Nephron progenitor cell (in vitro differentiated cells): Measurements from ENCODE around the gene C16orf90.
"Not testable (repeated sequence)": the region's sequence is repeated elsewhere in the genome, so short reads cannot be mapped to it uniquely, and the experiment has no call there.

Experiments used
- DNase-seq: peaks from one replicate; pipeline ENCODE4 v3.0.0; 2021
- H3K27ac Mint-ChIP-seq: 2 replicates; pipeline ENCODE4 v1.8.0; 2021; ENCODE audit warnings: mild to moderate bottlenecking, moderate library complexity, mixed read lengths
- H3K27me3 Mint-ChIP-seq: 2 replicates; pipeline ENCODE4 v1.8.0; 2021; ENCODE audit warnings: mild to moderate bottlenecking, low read depth, mixed read lengths; ENCODE audit not compliant: poor library complexity
- H3K36me3 Mint-ChIP-seq: 2 replicates; pipeline ENCODE4 v1.8.0; 2021; ENCODE audit warnings: low read depth, mixed read lengths
- H3K4me1 Mint-ChIP-seq: 2 replicates; pipeline ENCODE4 v1.8.0; 2021; ENCODE audit warnings: mixed read lengths
- H3K4me3 Mint-ChIP-seq: 2 replicates; pipeline ENCODE4 v1.8.0; 2021; ENCODE audit warnings: mild to moderate bottlenecking, moderate library complexity, mixed read lengths
- H3K9me3 Mint-ChIP-seq: 2 replicates; pipeline ENCODE4 v1.8.0; 2021; ENCODE audit warnings: mild to moderate bottlenecking, moderate library complexity, mixed read lengths
- TF ChIP-seq, protein P1 (sequence below): fragments of 200-600 bp; sonication (generic); IDR thresholded peaks from 2 replicates; pipeline ENCODE4 v1.5.0; 2021; ENCODE audit warnings: antibody characterized with exemption

C16orf90 gene

DNA sequence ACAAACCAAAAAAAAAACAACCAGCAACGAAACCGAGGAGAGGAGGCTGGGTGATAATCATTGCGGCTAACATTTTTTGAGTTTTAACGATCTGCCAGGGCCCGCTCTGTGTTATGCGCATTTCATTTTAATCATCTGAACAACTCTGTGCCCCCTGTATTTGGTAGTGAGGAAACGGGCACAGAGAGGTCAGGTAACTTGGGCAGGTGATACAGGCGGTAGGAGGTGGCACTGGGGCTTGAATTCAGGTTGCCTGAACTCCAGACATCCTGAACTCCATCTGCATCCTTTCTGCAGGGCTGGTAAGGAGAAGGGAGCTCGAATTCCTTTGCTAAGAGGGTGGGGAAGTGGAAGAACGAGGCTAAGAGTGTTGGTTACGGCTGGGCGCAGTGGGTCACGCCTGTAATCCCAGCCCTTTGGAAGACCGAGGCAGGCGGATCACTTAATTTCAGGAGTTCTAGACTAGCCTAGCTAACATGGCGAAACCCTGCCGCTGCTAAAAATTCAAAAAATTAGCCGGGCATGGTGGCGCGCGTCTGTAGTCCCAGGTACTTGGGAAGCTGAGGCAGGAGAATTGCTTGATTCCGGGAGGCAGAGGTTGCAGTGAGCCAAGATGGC is 6.6 kb upstream of the C16orf90 start:
- Mint-ChIP-seq H3K4me1 (peaks cover 19% of the 10 kb centered on the region), H3K27ac (peak overlapping the region; percentile 95), H3K9me3 (peaks cover 4% of the 10 kb centered on the region), H3K27me3 (peaks cover 6% of the 10 kb centered on the region), H3K36me3 (peaks cover 23% of the 10 kb centered on the region), H3K4me3 (peak overlapping the region; percentile 95)
- DNase-seq: no peak
- TF ChIP-seq, protein P1, sequence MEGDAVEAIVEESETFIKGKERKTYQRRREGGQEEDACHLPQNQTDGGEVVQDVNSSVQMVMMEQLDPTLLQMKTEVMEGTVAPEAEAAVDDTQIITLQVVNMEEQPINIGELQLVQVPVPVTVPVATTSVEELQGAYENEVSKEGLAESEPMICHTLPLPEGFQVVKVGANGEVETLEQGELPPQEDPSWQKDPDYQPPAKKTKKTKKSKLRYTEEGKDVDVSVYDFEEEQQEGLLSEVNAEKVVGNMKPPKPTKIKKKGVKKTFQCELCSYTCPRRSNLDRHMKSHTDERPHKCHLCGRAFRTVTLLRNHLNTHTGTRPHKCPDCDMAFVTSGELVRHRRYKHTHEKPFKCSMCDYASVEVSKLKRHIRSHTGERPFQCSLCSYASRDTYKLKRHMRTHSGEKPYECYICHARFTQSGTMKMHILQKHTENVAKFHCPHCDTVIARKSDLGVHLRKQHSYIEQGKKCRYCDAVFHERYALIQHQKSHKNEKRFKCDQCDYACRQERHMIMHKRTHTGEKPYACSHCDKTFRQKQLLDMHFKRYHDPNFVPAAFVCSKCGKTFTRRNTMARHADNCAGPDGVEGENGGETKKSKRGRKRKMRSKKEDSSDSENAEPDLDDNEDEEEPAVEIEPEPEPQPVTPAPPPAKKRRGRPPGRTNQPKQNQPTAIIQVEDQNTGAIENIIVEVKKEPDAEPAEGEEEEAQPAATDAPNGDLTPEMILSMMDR: no peak

DNA sequence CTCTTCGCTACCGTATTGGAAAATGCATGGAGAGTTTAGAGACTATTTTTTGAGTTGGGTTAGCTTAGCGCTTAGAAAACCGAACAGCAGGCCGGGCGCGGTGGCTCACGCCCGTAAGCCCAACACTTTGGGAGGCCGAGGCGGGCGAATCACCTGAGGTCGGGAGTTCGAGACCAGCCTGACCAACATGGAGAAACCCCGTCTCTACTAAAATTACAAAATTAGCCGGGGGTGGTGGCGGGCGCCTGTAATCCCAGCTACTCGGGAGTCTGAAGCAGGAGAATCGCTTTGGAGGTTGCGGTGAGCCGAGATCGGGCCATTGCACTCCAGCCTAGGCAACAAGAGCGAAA is 6.1 kb upstream of the C16orf90 start:
- Mint-ChIP-seq H3K4me1 (peaks cover 19% of the 10 kb centered on the region), H3K4me3 (peak overlapping the region; percentile 95), H3K27ac (peak overlapping the region; percentile 95), H3K36me3 (peaks cover 22% of the 10 kb centered on the region)
- not testable (repeated sequence) for H3K27me3 Mint-ChIP-seq, H3K9me3 Mint-ChIP-seq, DNase-seq

DNA sequence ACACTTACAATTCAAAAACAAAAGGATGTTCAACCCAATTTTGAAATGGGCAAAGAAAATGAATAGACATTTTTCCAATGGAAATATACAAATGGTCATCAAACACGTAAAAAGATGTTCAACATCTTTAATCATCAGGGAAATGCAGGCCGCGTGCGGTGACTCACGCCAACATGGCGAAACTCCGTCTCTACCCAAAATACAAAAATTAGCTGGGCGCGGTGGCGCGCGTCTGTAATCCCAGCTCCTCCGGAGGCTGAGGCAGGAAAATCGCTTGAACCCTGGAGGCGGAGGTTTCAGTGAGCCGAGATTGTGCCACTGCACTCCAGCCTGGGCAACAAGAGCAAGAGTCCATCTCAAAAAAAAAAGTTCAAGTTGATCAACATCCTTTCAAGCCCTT is 3.7 kb upstream of the C16orf90 start:
- H3K27me3 Mint-ChIP-seq: peaks cover 6% of the 10 kb centered on the region
- no peak for DNase-seq
- no peak overlapping the region for H3K27ac Mint-ChIP-seq
- H3K9me3 Mint-ChIP-seq: peaks cover 4% of the 10 kb centered on the region
- no peaks in the 10 kb centered on the region for H3K36me3 Mint-ChIP-seq
- H3K4me1 Mint-ChIP-seq: peaks cover 19% of the 10 kb centered on the region
- no peak overlapping the region for H3K4me3 Mint-ChIP-seq
- TF ChIP-seq, protein P1: no peak

DNA sequence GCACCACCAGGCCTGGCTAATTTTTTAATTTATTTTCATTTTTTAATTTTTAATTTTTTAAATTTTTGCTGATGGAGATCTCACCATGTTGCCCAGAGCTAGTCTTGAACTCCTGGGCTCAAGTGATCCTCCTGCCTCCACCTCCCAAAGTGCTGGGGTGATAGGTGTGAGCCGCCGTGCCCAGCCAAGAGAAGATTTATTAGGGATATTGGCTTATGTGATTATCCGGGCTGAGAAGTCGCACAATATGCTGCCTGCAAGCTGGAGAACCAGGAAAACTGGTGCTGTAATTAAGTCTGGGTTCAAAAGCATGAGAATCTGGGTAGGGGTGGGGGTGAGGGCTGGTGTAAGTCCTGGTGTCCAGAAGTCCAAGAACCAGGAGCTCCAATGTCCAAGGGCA is 2.5 kb upstream of the C16orf90 start:
- H3K36me3 Mint-ChIP-seq: no peaks in the 10 kb centered on the region
- TF ChIP-seq, protein P1: no peak
- H3K4me1 Mint-ChIP-seq: peaks cover 25% of the 10 kb centered on the region
- peaks cover 4% of the 10 kb centered on the region for H3K9me3 Mint-ChIP-seq
- H3K27ac Mint-ChIP-seq: no peak overlapping the region
- DNase-seq: no peak
- no peak overlapping the region for H3K4me3 Mint-ChIP-seq
- H3K27me3 Mint-ChIP-seq: peaks cover 6% of the 10 kb centered on the region

DNA sequence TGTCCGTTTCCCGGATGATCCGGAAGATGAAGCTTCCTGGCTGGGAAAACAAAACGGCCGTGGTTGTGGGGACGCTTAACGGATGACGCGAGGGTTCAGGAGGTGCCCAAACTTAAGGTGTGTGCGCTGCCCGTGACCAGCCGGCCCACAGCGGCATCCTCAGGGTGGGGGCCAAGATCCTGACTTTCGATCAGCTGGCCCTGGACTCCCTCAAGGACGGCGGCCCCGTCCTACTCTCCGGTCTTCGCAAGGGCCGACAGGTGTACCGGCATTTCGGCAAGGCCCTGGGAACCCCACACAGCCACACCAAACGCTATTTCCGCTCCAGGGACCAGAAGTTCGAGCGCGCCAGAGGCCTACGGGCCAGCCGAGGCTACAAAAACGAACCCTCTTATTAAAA is 1.1 kb upstream of the C16orf90 start:
- H3K9me3 Mint-ChIP-seq: peaks cover 4% of the 10 kb centered on the region
- H3K4me1 Mint-ChIP-seq: peaks cover 17% of the 10 kb centered on the region
- no peak overlapping the region for H3K4me3 Mint-ChIP-seq
- peaks cover 6% of the 10 kb centered on the region for H3K27me3 Mint-ChIP-seq
- no peak overlapping the region for H3K27ac Mint-ChIP-seq
- TF ChIP-seq, protein P1: no peak
- H3K36me3 Mint-ChIP-seq: no peaks in the 10 kb centered on the region
- DNase-seq: no peak

DNA sequence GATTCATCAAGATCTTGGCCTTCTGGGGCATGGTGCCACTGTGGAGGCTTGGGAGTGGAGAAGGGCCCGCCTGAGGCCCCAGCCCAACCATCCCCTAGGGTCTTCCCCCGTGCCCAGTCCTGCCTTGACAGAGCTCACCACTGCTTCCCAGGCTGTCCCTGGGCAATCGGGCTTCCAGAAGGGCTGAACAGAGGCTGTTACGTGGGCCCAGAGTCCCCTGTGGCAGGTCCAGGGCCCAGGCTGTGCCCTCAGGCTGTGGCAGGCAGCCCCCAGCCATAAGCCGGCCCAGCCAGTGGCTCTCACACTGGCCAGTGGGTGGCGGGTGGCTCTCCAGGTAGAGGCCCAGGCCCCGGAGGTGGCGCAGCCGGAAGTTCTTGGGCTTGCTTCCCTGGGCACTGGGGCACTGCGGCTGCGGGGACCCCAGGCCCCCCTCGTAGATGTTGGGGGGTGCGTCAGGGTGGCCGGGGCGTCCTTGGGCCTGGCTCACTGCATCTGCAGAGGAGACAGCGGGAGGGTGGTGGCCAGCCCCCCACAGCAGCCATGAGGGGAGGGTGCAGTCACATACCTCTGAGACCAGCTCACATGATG is 809 bp downstream of the C16orf90 start:
- peaks cover 14% of the 10 kb centered on the region for H3K4me1 Mint-ChIP-seq

More for the DNA sequence above, 809 bp downstream of the C16orf90 start:
- no peaks in the 10 kb centered on the region for H3K36me3 Mint-ChIP-seq
- peaks cover 3% of the 10 kb centered on the region for H3K9me3 Mint-ChIP-seq
- peaks cover 6% of the 10 kb centered on the region for H3K27me3 Mint-ChIP-seq
- DNase-seq: no peak
- TF ChIP-seq, protein P1: no peak
- H3K4me3 Mint-ChIP-seq: no peak overlapping the region
- H3K27ac Mint-ChIP-seq: no peak overlapping the region
